Suprapubic skin (tissue), 3 donors: ENCODE results near the gene IRF4.

Source experiments
- CTCF ChIP-seq, 2 donors: fragments of 200-600 bp in 1 of 2; fragments of 450-650 bp in 1 of 2; sonication (generic) in 1 of 2; IDR thresholded peaks; one replicate each; pipeline ENCODE4 v1.5.1; 2016 to 2019; ENCODE audit warnings: antibody characterized with exemption in 2 of 2, mild to moderate bottlenecking in 1 of 2, moderate library complexity in 1 of 2
- POLR2A ChIP-seq, 2 donors: fragments of 450-650 bp; IDR thresholded peaks; one replicate each; pipeline ENCODE4 v1.6.1; 2017; ENCODE audit warnings: antibody characterized with exemption in 2 of 2, mild to moderate bottlenecking in 2 of 2, moderate library complexity in 2 of 2

- TF ChIP-seq CTCF (IDR thresholded peaks at IDR 0.05) (no peak), POLR2A (IDR thresholded peaks at IDR 0.05) (no peak)
Measured at GRCh38 chr6:414447-414846, 22.9 kb downstream of the IRF4 start.
